GM18508 (cell line): ENCODE results near the gene SPDYE4.

Experiments used
- ATAC-seq: cut with Tn5 transposase; IDR thresholded peaks from one replicate; pipeline ENCODE4 v1.9.1; 2021; ENCODE audit warnings: moderate number of reproducible peaks; ENCODE audit not compliant: insufficient read depth, unreplicated experiment

SPDYE4 gene

DNA sequence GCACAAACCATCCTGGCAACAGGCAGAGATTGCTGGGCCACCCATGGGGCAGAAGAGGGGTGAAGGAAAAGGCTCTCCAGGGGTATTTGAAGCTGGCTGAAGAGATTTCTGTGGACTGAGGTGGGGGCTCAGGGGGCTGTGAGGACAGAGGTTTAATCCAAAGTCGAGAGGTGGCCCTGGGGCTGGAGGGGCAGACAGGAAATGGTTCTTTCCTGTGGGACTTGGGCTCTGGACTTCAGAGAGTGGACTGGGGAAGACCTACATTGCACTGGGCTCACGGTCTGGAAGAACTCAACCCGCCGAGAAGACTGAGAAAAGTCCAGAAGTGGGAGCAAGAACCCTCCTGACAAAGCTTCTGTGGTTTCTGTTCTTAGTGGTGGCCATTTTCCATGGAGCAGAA, 16.6 kb downstream of the SPDYE4 start:
- ATAC-seq: no peak

DNA sequence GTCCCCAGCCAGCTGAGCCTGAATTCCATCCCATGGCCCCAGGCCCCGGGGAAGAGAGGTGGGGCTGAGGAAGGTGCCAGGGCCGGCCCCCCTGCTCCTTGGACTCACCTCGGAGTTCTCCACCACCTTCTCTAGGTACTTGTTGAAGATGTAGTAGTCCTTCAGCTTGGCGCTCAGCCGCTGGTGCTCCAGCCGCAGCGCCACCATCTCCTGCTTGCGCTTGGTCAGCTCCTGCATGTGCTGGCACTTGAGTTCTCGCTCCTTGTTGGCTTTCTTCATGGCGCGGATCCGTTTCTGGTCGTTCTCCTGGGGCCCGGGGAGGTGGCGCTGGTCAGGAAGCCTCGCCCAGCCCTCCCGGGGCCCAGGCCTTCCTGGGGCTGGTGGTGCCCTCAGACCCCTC, 17.0 kb downstream of the SPDYE4 start:
- no peak for ATAC-seq

DNA sequence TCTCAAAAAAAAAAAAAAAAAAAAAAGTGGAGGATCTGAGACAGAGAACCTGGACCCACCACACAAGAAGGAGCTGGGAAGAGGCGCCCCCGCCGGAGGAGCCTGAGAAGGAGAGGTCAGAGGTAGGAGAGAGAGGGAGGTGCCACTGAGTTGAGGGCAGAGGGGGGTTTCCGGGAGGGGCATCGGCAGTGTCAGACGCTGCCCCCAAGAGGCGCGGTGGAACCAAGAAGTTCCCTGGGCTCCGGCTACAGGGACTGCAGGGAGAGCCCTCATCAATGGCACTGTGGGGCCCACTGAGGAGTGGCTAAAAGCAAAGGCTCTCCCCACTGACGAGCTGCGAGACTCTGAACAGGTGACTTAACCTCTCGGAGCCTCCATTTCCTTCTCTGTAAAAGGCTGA, 17.9 kb downstream of the SPDYE4 start:
- ATAC-seq: no peak

DNA sequence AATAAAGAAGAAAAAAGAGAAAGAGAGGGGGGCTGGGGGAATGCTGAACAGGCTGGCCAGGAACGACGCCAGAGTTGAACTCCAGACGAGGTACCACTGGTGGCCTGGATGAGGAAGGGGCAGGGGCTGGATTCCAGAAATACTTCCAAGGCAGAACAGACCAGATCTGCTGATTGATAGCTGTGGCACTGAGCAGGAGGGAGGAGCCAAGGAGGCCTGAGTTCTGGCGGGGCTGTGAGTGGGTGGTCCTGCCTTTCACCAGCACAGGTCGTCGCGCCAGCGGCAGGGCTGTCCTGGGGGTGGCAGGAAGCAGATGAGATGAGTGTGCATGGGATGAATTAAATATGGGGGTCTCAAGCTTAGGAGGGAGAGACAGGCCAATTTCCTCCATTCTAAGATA, 19.2 kb downstream of the SPDYE4 start:
- no peak for ATAC-seq

- no peak for ATAC-seq
Measured at GRCh38 chr17:8736796-8737195, 21.6 kb downstream of the SPDYE4 start.

DNA sequence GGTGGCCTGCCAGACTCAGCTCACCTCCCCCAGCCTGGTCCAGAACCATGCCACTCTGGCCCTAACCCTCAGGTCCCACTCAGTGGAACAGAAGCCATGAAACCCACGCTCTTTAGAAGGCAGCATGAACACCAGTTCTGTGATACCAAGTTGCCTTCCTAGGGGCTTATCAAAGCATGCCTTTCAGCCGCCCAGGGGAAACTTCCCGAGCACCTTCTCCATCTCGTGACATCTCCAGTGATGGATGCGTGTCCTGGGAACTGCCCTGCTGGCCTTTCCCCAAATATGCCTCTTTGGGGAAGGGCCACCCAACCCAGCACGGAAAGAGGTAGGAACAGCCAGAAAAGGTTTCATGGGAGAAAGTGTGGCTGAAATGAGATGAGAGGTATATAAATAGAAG, 22.0 kb downstream of the SPDYE4 start:
- ATAC-seq: no peak

GRCh38 chr17:8735336-8735939, 22.9 kb downstream of the SPDYE4 start:
- ATAC-seq: no peak

DNA sequence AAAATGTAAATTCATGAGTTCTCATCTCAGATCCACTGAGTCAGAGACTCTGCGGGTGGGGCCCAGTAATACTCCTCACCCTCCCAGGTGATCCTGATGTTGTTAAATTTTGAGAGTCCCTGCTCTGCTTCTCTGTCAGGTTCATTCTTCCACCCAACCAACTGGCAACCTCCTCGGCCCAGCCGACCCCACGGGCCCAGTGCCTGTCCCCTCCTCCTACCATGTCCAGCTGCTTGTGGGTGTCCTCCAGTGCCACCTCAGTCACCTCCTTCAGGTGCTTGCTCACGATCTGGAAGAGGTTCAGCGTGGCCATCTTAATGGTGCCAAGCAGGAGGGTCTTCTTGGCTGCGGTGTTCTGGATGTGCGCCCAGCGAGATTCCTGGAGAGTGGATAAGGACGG, 23.5 kb downstream of the SPDYE4 start:
- ATAC-seq: no peak

DNA sequence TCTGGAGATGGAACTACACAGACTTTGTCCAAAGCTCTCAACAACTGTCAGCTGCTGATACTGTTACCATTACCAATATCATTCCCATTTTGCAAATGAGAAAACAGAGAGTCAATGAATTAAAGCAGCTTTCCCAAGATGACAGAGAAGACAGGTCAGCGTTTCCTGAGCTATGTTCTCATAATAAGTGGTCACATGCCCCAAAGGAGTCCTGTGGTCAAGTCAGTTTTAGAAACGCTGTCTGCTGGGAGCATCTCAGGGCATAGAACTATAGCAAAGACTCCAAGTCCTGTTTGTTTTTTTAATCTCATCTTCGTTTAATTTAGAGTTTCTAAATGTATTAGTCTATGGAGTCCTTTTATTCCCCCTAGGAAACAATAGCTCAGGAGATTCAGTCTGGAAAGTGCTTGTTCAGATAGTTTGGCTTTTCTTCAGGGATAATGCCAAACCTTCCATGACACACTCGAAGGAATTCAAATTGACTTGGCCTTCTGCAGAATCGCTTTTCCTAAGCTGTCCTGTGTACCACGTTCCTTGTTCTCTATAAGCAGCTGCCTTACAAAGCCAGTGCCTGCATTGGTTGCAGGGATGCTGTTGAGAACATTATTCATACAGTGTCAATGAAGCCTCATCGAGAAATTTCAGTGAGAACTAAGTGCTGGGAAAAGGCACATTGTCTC, 25.8 kb downstream of the SPDYE4 start:
- ATAC-seq: no peak

DNA sequence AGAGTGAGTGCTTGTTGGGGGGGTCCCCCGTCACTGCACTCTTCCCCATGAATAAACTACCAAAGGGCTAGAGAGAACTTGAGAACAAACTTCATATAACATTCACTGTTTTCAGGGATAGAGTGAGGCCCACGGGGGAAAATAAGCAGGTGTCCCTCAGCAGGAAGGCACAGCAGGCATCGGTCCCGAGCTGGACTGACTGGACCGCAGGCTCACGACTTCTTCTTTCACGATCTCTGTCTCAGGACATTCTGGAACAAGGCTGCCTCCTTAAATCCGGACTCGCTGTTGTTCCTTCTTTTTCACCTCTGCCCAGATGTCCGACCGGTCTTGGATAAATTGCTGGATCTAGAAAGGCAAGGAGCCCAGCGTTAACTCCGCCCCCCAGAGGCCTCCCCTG, 28.5 kb downstream of the SPDYE4 start:
- no peak for ATAC-seq

DNA sequence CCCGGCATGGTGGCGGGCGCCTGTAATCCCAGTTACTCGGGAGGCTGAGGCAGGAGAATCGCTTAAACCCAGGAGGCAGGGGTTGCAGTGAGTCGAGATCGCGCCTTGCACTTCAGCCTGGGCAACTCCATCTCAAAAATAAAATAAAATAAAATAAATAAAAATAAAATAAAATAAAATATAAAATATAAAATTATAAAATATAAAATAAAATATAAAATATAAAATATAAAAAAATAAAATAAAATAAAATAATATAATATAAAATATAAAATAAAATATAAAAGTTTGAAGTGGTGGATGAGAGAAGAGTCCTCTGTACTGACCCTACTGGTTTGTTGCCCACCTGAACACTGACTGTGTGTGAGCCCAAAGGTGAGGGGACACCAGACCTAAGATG, 28.9 kb downstream of the SPDYE4 start:
- no peak for ATAC-seq

GRCh38 chr17:8728971-8729370, 29.4 kb downstream of the SPDYE4 start:
- no peak for ATAC-seq

- ATAC-seq: no peak
Measured at GRCh38 chr17:8728251-8728938, 30.0 kb downstream of the SPDYE4 start.

DNA sequence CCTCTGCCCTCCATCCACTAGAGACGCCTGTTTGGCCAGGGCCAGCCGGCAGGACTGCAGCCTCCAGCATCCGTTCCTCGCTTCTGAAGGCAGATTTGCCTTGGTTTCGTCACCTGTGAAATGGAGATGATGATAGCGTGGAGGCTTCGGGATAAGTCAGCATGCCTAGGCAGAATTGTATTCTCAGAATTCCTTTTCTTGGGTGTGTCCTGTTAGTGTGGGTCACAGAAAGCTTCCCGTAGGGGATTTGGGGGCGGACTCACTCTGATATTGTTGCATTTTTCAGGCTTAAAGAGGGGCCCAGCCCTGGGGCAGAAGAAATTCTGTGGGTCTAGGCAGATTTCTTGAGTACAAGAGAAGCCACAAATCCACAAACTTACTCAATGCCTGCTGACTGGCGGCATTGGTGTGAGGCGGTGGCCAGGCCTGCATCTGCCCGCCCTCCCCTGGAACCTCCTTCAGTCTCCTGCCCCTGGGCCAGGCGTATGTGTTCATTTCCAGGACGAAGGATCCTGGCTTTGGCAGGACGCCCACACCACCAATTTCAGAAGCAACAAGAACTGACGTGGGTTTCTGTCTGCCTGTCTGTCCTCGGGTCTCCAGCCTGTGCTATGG, 31.3 kb downstream of the SPDYE4 start:
- ATAC-seq: no peak

DNA sequence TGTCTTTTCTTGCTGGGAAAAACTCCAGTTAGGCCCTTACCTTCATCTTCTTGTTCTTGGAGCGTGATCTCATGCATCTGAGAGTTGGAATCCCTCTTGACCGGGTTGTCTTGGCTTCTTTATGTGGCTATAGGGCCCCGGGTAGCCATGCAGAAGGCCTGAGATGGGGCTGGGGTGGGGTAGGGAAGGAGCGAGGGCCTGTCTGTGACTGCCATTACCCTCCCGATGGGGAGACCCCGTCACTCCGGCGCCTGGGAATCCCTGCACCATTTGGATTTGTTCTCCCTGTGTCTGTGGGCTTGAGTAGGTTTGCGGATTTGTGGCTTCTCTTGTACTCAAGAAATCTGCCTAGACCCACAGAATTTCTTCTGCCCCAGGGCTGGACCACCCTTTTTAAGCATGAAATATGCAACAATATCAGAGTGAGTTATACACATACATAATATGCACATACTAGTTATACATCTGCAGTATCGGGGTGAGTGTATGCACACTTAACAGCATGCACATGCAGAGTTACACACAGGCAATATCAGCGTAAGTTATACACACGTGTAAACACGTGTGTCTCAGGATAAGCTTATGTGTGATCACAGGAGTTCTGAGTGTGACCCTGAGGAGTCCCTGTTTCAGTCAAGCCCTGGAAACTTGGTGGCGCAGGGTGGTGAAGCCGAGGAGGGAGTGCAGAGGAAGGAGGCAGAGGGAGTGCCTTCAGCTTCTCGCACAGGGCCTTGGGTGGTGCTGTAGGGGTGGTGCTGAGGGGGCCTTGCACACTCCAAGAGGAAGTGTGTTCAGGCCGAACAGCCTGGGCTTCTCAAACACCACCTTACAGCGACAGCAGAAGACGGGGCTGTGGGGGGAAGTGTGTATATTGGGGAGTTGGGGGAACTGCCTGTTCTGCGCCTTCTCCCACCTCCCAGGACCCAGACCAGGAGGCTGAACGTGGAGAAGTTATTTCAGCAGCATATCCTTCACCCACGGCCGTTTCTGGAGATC, 32.2 kb downstream of the SPDYE4 start:
- no peak for ATAC-seq

DNA sequence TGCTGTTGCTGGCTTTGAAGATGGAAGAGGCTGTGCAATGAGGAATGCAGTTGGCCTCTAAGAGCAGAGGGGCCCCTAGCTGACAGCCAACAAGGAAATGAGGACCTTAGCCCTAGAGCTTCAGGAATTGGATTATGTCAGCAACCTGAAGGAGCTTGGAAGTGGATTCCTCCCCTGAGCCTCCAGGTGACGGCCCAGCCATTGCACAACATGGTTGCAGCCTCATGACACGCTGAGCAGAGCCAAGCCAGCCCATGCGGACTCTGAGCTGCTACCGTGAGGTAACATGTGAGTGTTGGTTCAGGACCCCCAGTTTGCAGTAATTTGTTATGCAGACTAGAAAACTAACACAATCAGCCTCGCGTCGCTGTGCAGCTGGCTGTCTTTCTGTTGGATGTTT, 33.9 kb downstream of the SPDYE4 start:
- no peak for ATAC-seq

- no peak for ATAC-seq
Measured at GRCh38 chr17:8720596-8720995, 37.8 kb downstream of the SPDYE4 start.

GRCh38 chr17:8719291-8720246, 38.8 kb downstream of the SPDYE4 start:
- ATAC-seq: no peak

DNA sequence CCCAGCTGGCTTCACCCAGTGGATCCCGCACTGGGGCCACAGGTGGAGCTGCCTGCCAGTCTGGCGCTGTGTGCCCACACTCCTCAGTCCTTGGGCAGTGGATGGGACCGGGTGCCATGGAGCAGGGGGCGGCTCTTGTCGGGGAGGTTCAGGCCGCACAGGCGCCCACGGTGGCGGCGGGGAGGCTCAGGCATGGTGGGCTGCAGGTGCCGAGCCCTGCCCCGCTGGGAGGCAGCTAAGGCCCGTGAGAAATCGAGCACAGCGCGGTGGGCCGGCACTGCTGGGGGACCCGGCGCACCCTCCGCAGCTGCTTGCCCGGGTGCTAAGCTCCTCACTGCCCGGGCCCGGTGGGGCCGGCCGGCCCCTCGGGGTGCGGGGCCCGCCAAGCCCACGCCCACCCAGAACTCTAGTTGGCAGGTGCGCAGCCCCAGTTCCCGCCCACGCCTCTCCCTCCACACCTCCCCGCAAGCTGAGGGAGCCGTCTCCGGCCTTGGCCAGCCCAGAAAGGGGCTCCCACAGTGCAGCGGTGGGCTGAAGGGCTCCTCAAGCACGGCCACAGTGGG, 40.3 kb downstream of the SPDYE4 start:
- ATAC-seq: no peak
